Tibial nerve (tissue), 4 donors: ENCODE measurements around the gene CEACAM4.

Source experiments
- CTCF ChIP-seq, 5 experiments: fragments of 200-600 bp in 3 of 5; fragments of 450-650 bp in 2 of 5; sonication (generic) in 3 of 5; IDR thresholded peaks; one replicate each; pipeline ENCODE4 v1.5.1; 2016 to 2019; ENCODE audit warnings: antibody characterized with exemption in 5 of 5, mild to moderate bottlenecking in 3 of 5, moderate library complexity in 2 of 5
- EP300 ChIP-seq, 2 donors: sonication (generic); formaldehyde crosslinking; IDR thresholded peaks; one replicate each; pipeline ENCODE4 v1.6.1; 2017; ENCODE audit warnings: antibody characterized with exemption in 2 of 2, mild to moderate bottlenecking in 1 of 2
- POLR2A ChIP-seq, 2 donors: fragments of 450-650 bp; IDR thresholded peaks; one replicate each; pipeline ENCODE4 v1.6.1; 2017; ENCODE audit warnings: antibody characterized with exemption in 2 of 2, mild to moderate bottlenecking in 2 of 2, moderate library complexity in 2 of 2

- TF ChIP-seq CTCF (IDR thresholded peaks at IDR 0.05), result no peak
- no peak for TF ChIP-seq POLR2A (IDR thresholded peaks at IDR 0.05)
- TF ChIP-seq EP300 (IDR thresholded peaks at IDR 0.05), result no peak
Observed at GRCh38 chr19:41615207-41615606, 11.7 kb downstream of the CEACAM4 start.
